Osteoblast (primary cell): ENCODE data around the gene NDFIP2. TPM values are rescaled to one million over a fixed set of nuclear protein-coding genes. Genes with fewer than 3 reads are reported as not detected.

Experiments used
- DNase-seq: peaks from one replicate; pipeline ENCODE4 v3.0.0; 2011; ENCODE audit warnings: low spot score, mixed read lengths; ENCODE audit not compliant: insufficient read length; ENCODE audit errors: missing footprints
- H2AFZ ChIP-seq: 2 replicates; pipeline ENCODE4 v1.6.0; 2011; ENCODE audit warnings: mild to moderate bottlenecking, low read length
- H3K27ac ChIP-seq: 2 replicates; pipeline ENCODE4 v1.5.1; 2011; ENCODE audit warnings: mild to moderate bottlenecking, low read depth, low read length, moderate library complexity
- H3K27me3 ChIP-seq: 2 replicates; pipeline ENCODE4 v1.6.0; 2012; ENCODE audit warnings: mild to moderate bottlenecking, control low read depth, inconsistent platforms, low read length, moderate library complexity; ENCODE audit not compliant: insufficient read depth
- H3K36me3 ChIP-seq: 2 replicates; pipeline ENCODE4 v1.5.1; 2011; ENCODE audit warnings: mild to moderate bottlenecking, low read length, control low read depth, moderate library complexity; ENCODE audit not compliant: insufficient read depth
- H3K4me1 ChIP-seq: 2 replicates; pipeline ENCODE4 v1.5.1; 2011; ENCODE audit warnings: mild to moderate bottlenecking, low read length, control low read depth, moderate library complexity; ENCODE audit not compliant: insufficient read depth
- H3K4me2 ChIP-seq: 2 replicates; pipeline ENCODE4 v1.6.0; 2011; ENCODE audit warnings: mild to moderate bottlenecking, low read length; ENCODE audit not compliant: insufficient read depth
- H3K4me3 ChIP-seq: fragments of 200-600 bp; sonication (generic); 3 replicates; pipeline ENCODE4 v1.5.1; 2012; ENCODE audit warnings: mild to moderate bottlenecking, low read length, inconsistent platforms; ENCODE audit not compliant: insufficient read depth
- H3K79me2 ChIP-seq: 2 replicates; pipeline ENCODE4 v1.6.0; 2012; ENCODE audit warnings: mild to moderate bottlenecking, low read length, control low read depth, inconsistent platforms; ENCODE audit not compliant: insufficient read depth
- H3K9me3 ChIP-seq: 2 replicates; pipeline ENCODE4 v1.5.1; 2011; ENCODE audit warnings: low read depth, low read length, control low read depth
- H4K20me1 ChIP-seq: 2 replicates; pipeline ENCODE4 v1.6.0; 2012; ENCODE audit warnings: mild to moderate bottlenecking, low read length, control low read depth; ENCODE audit not compliant: insufficient read depth
- CTCF ChIP-seq: IDR thresholded peaks from 2 replicates; pipeline ENCODE4 v1.5.1; 2011; ENCODE audit warnings: mild to moderate bottlenecking, low read depth, low read length, moderate library complexity; ENCODE audit errors: extremely low read depth
- total RNA-seq: library from RNA; depleted of rRNA; stranded (reverse); fragments of >200 nt; gene quantifications from 2 replicates; pipeline ENCODE4 v1.2.3, GENCODE V29; 2012

Gene NDFIP2
- total RNA-seq, 1 donor, result 56.5 TPM

GRCh38 chr13:79463604-79464003, 17.4 kb upstream of the NDFIP2 start:
- no peak overlapping the region for H2AFZ ChIP-seq
- H3K36me3 ChIP-seq, result no peaks in the 10 kb centered on the region
- H3K79me2 ChIP-seq, result no peaks in the 10 kb centered on the region
- H3K27ac ChIP-seq, result no peak overlapping the region
- H3K27me3 ChIP-seq, result no peaks in the 10 kb centered on the region
- H3K4me3 ChIP-seq, result no peak overlapping the region
- H3K9me3 ChIP-seq, result no peaks in the 10 kb centered on the region
- peaks cover 4% of the 10 kb centered on the region for H3K4me1 ChIP-seq
- TF ChIP-seq CTCF, result no peak
- H4K20me1 ChIP-seq, result no peaks in the 10 kb centered on the region
- H3K4me2 ChIP-seq, result no peak overlapping the region
- no peak for DNase-seq

DNA sequence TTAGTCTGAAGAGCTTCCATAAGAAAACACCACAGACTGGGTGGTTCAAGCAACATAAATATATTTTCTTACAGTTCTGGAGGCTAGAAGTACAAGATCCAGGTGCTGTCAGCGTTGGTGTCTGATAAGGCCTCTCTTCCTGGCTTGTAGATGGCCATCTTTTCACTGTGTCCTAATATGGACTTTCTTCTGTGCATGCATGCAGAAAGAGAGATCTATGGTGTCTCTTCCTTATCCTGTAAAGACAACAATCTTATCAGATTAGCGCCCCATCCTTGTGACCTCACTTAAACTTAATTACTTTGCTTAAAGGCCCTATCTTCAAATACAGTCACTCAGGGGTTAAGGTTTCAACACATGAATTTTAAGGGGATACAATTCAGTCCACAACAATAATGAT, 14.1 kb upstream of the NDFIP2 start:
- no peaks in the 10 kb centered on the region for H3K79me2 ChIP-seq
- H3K4me2 ChIP-seq, result no peak overlapping the region
- H3K27me3 ChIP-seq, result no peaks in the 10 kb centered on the region
- no peaks in the 10 kb centered on the region for H3K4me1 ChIP-seq
- H2AFZ ChIP-seq, result no peak overlapping the region
- no peaks in the 10 kb centered on the region for H3K9me3 ChIP-seq
- no peak overlapping the region for H3K27ac ChIP-seq
- no peaks in the 10 kb centered on the region for H3K36me3 ChIP-seq
- TF ChIP-seq CTCF, result no peak
- no peak overlapping the region for H3K4me3 ChIP-seq
- DNase-seq, result no peak
- no peaks in the 10 kb centered on the region for H4K20me1 ChIP-seq

- Histone ChIP-seq H3K4me3 (no peak overlapping the region), H3K36me3 (no peaks in the 10 kb centered on the region), H3K27me3 (no peaks in the 10 kb centered on the region), H2AFZ (no peak overlapping the region), H4K20me1 (no peaks in the 10 kb centered on the region), H3K9me3 (no peaks in the 10 kb centered on the region), H3K4me1 (no peaks in the 10 kb centered on the region), H3K4me2 (no peak overlapping the region), H3K27ac (no peak overlapping the region), H3K79me2 (no peaks in the 10 kb centered on the region)
- no peak for DNase-seq
- no peak for TF ChIP-seq CTCF
Measured at GRCh38 chr13:79468402-79468801, 12.6 kb upstream of the NDFIP2 start.

- no peaks in the 10 kb centered on the region for H3K4me1 ChIP-seq
Measured at GRCh38 chr13:79468819-79469218, 12.1 kb upstream of the NDFIP2 start.

More at GRCh38 chr13:79468819-79469218, 12.1 kb upstream of the NDFIP2 start:
- Histone ChIP-seq H3K27me3 (no peaks in the 10 kb centered on the region), H3K4me2 (no peak overlapping the region), H4K20me1 (no peaks in the 10 kb centered on the region), H3K36me3 (no peaks in the 10 kb centered on the region), H3K4me3 (no peak overlapping the region), H3K79me2 (no peaks in the 10 kb centered on the region), H3K27ac (no peak overlapping the region), H2AFZ (no peak overlapping the region), H3K9me3 (no peaks in the 10 kb centered on the region)
- no peak for TF ChIP-seq CTCF
- no peak for DNase-seq
